GM21381 (cell line): Measurements from ENCODE around the gene TSSK6.

ENCODE experiments used
- ATAC-seq: cut with Tn5 transposase; IDR thresholded peaks from one replicate; pipeline ENCODE4 v1.9.1; 2021; ENCODE audit warnings: mild to moderate bottlenecking, moderate library complexity; ENCODE audit not compliant: unreplicated experiment

TSSK6 gene

GRCh38 chr19:19507354-19507753 lies 8.0 kb downstream of the TSSK6 start:
- ATAC-seq = no peak

- no peak for ATAC-seq
Measured at GRCh38 chr19:19506592-19506991, 8.8 kb downstream of the TSSK6 start.

DNA sequence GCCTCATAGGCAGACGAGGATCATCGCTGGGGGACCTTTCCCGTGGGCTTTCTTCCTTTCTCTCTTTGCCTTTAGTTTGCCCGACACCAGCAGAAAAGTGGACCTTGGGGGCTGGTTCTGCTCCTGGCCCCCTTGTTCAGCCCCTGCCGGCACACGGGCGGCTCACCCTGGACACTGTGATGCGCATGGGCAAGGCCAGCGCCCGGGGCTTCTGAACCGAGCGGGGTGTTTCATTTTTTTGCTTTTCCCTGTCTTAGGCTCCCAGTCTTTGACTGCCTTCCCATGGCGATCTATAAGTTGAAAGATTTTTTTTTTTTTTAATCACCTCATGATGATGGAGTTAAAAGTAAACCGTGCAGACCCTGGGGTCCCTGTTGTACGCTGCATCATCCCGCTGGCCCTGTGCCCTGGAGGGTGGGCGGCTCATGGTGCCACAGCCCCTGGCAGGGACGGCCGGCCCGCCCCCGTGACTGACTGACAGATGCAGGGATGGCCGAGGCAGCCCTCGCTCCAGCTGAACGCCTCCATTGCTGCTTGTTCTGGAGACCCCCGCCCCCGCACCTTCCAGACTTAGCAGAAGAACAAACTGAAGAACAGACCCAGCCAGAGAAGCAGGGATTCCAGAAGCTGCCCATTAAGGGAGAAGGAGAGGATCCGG lies 9.6 kb downstream of the TSSK6 start:
- no peak for ATAC-seq

DNA sequence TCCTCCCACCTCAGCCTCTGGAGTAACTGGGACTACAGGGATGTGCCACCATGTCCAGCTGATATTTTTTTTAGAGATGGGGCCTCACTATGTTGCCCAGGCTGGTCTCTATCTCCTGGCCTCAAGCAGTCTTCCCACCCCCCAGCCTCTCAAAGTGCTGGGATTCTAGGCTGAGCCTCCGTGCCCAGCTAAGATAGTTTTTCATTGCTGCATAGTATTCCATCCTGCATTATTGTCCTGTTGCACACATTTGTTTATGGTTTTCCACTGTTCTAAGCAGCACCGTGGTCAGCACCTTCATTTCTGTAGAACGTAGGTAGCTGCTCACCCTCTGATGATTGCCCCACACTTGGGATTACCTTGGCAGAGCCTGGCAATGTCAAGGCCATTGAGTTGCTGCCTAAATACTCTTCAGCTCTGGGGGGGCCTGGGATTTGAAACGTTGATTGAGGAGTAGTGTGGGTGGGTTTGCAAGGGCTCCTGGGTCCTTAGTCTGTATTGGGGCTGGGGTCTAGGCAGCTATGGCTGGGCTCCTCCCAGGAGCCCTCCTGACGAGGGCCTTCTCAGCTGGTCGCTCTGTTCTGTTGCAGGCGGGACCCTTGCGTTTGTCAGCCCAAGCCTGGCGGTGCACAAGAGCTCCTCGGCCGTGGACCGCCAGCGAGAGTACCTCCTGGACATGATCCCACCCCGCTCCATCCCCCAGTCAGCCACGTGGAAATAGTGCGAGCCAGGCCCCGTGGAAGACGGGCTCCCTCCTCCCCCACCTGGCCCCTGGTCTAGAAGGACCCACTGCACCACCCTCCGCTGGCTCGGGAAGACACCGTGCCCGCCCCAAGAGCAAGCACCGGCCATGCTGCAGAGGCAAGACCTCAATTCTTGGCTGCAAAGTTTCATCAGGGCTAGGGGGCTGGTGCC lies 10.3 kb downstream of the TSSK6 start:
- ATAC-seq = no peak

GRCh38 chr19:19502808-19503602 lies 12.3 kb downstream of the TSSK6 start:
- no peak for ATAC-seq

DNA sequence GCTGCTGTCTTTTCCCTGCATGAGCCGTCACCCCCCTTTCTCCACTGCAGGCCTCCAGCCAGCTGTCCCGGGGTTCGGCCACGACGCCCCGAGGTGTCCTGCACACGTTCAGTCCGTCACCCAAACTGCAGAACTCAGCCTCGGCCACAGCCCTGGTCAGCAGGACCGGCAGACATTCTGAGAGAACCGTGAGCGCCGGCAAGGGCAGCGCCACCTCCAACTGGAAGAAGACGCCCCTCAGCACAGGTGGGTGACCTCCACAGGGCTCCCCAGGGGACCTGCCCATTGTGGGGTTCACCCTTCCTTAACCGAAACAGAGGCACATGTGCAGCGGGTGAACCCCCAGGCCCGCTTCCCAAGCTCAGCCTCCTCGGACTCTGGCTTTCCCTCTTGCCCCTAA lies 13.1 kb downstream of the TSSK6 start:
- ATAC-seq = no peak

GRCh38 chr19:19501798-19502197 lies 13.6 kb downstream of the TSSK6 start:
- ATAC-seq = no peak

- no peak for ATAC-seq
Measured at GRCh38 chr19:19500975-19501644, 14.2 kb downstream of the TSSK6 start.

- ATAC-seq = no peak
Measured at GRCh38 chr19:19499272-19499995, 15.9 kb downstream of the TSSK6 start.

GRCh38 chr19:19498255-19498991 lies 16.9 kb downstream of the TSSK6 start:
- no peak for ATAC-seq

- ATAC-seq = no peak
Measured at GRCh38 chr19:19495614-19496603, 19.4 kb downstream of the TSSK6 start.

DNA sequence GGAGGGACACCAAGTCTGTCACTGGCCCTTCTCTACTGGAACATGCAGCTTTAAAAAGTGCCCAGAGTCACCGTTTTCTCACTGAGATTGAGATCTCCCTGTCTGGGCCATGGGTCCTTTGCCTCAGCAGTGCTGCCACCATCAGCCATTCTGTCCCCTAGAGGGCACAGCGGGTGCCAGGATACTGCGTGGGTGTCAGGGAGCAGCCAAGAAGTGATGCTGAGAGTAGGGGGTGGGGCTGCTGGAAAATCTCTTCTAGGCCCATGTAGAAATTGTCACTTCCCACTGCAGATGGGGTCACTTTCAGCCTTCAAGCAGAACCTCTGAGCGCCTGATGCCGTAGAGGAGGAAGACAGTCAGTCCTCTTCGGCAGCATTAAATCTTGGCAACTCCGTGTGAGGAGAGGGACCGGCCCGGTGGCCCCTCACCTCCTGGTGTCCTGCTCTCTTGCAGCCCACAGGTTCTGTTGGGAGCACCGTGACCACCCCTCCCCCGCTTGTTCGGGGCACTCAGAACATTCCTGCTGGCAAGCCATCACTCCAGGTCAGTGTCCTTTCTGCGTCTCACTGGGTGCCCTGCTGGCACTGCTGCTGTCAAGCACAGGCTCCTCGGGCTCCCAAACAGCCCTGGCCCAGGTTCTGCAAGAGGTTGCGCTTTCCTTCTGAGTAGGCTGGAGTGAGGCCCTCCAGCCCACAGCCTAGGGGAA lies 21.4 kb downstream of the TSSK6 start:
- no peak for ATAC-seq

DNA sequence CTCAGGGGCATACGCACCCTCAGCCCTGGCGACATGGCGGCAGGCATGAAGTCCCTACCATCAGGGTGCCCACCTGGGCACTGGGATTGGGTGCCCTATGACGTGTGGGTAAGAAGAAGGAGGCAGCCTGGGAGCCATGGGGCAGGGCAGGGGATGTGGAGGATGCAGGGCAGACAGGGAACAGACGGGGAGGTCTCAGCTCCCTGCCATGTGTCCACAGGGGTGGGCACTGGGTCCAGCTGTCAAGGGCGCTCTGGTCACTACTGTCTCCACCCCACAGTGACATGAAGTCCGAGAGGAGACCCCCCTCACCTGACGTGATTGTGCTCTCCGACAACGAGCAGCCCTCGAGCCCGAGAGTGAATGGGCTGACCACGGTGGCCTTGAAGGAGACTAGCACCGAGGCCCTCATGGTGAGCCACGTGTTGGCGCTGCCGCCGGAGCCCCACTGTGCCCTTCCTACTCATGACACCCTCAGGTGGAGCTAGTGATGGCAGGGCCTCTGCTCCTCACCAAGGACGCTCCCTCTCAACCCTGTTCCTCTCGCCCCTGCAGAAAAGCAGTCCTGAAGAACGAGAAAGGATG lies 23.2 kb downstream of the TSSK6 start:
- no peak for ATAC-seq

DNA sequence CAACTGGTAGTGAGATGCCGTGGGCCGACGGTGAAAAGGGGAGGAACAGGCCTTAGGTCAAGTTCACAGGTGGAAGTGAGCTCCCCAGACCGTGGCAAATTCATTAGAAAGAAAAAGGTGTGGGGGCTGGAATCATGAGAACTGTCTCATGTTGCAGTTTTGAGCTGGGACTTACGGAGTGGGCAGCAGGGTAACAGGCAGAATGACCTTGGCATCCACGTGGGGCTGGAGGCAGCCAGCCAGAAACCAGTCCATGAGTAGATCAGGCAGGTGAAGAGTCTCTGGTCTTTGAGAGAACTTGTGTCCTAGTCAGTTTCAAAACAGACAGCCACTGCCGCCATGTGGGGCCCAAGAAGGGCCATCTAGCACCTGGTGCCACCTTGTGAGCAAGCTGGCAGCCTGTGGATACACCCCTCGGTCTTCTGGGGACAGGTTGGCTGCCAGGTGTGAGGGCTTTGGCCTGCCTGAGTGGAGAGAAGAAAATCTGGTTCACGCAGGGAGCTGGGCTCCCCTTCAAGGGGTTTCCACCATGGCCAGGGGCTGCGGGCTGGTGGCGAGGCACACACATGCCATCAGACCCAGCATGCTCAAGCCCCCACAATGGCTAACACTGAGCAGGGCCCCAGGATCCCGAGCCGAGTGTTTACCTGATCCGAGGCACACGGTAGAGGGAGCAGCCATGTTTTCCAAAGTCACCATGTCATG lies 23.9 kb downstream of the TSSK6 start:
- ATAC-seq = no peak

DNA sequence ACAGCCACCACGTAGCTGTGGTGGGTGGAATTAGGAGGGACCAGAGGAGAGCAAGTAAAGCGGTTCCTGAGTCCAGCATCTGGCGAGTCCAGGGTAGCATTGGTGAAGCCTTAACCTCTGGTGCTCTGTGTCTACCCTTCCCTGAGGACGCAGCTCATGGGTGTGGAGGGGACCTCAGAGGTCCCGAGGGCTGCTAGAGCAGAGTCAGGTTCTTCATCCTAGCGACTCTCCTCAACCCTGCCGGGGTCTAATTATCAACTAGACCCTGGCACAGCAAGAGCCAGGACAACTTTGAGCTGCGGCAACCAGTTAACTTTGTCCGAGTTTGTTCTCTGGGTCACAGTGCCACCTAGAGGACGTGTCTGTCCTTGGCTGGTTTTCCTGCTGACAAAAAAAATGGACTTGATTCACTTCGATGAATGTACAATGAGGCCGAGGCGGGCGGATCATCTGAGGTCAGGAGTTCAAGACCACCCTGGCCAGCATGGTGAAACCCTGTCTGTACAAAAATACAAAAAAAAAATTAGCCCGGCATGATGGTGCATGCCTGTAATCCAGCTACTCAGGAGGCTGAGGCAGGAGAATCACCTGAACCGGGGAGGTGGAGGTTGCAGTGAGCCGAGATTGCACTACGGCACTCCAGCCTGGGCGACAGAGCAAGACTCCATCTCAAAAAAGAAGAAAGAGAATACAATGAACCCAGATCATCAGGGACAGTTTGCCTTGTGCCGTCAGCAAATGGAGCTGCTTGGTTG lies 25.0 kb downstream of the TSSK6 start:
- no peak for ATAC-seq

DNA sequence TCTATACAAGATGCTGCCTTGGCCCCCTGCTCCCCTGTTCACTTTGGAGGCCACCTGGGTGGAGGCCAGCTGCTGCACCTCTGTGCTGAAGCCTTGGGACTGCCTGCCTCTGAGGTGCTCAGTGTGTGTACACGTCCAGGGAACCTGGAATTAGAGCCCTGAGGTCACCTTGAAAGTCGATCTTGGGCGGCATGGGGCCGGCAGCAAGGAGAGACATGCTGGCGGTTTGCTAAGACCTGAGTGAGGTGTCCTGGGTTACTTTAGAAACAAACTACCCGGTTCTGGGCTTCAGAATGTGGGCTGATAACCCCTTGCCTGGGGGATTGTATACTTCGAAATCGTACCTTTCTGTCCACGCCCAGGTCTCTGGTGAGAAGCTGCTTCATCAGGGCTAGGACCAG lies 25.5 kb downstream of the TSSK6 start:
- ATAC-seq = no peak
